NOMO-1 treated with dmso at 0.1 percent for 144 hours (cell line): ENCODE measurements around the gene STPG3.

ENCODE experiments used
- DNase-seq: peaks from one replicate; lab custom pipeline; 2025; ENCODE audit not compliant: unreplicated experiment; lab: John Stamatoyannopoulos, UW

STPG3 gene

GRCh38 chr9:137264067-137264466 is 13.0 kb downstream of the STPG3 start:
- no peak for DNase-seq

GRCh38 chr9:137265496-137266161 is 14.5 kb downstream of the STPG3 start:
- DNase-seq: no peak

GRCh38 chr9:137266162-137266527 is 15.1 kb downstream of the STPG3 start:
- no peak for DNase-seq

- DNase-seq: no peak
Measured at GRCh38 chr9:137266585-137267453, 15.7 kb downstream of the STPG3 start.

- no peak for DNase-seq
Measured at GRCh38 chr9:137267933-137268355, 16.9 kb downstream of the STPG3 start.

GRCh38 chr9:137268538-137269201 is 17.6 kb downstream of the STPG3 start:
- no peak for DNase-seq

- DNase-seq: peak; percentile 87
Measured at GRCh38 chr9:137269231-137269772, 18.2 kb downstream of the STPG3 start.

- DNase-seq: no peak
Measured at GRCh38 chr9:137270929-137271695, 20.0 kb downstream of the STPG3 start.

- no peak for DNase-seq
Measured at GRCh38 chr9:137271696-137272076, 20.6 kb downstream of the STPG3 start.

- DNase-seq: no peak
Measured at GRCh38 chr9:137272241-137273094, 21.4 kb downstream of the STPG3 start.

- no peak for DNase-seq
Measured at GRCh38 chr9:137273095-137273490, 22.0 kb downstream of the STPG3 start.

GRCh38 chr9:137273611-137274320 is 22.7 kb downstream of the STPG3 start:
- DNase-seq: no peak

- no peak for DNase-seq
Measured at GRCh38 chr9:137275203-137275587, 24.1 kb downstream of the STPG3 start.

GRCh38 chr9:137275588-137276472 is 24.7 kb downstream of the STPG3 start:
- DNase-seq: no peak

GRCh38 chr9:137276473-137277328 is 25.6 kb downstream of the STPG3 start:
- DNase-seq: peak; percentile 76

GRCh38 chr9:137277329-137278041 is 26.4 kb downstream of the STPG3 start, which contains the start of gene TOR4A:
Gene TOR4A, plus strand, starts transcription at chr9:137277726. Its CDS starts 964 bp downstream, at chr9:137278690.
- peak; percentile 96 for DNase-seq
